GM19324 (cell line): Measurements from ENCODE around the gene PIWIL4.
"Not testable (repeated sequence)": the region's sequence is repeated elsewhere in the genome, so short reads cannot be mapped to it uniquely, and the experiment has no call there.

Source experiments
- ATAC-seq: cut with Tn5 transposase; IDR thresholded peaks from one replicate; pipeline ENCODE4 v1.9.1; 2021; ENCODE audit warnings: mild to moderate bottlenecking, moderate library complexity; ENCODE audit not compliant: unreplicated experiment, low FRiP score

The PIWIL4 gene

DNA sequence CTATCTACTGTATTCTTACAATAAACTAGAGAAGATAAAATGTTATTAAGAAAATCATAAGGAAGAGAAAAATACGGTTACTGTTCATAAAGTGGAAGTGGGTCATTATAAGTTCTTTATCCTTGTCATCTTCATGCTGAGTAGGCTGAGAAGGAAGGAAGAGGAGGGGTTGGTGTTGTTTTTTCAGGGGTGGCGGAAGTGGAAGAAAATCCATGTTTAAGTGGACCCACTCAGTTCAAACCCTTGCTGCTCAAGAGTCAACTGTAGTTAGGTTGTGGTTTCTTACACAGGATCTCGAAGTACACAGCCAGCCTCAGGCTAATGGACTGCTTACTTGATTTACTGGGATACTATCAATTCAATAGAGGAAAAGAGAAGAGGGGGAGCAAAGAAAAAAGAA lies 63.1 kb downstream of the PIWIL4 start:
- ATAC-seq: no peak

DNA sequence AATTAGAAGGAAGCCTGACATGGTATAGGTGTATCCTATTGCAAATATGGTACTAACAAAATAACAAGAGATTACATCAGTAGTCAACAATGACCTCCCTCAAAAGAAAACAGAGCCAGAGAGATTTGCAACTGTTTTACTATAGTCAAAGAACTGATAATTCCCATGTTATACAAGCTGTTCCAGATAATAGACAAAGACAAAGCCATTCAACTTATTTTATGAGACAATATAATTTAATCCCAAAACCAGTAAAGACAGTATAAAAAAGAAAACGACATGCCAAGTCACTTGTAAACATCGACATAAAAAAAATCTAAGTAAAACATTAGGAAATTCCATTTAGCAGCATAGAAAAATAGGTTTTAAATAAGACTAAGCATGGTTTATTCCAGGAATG lies 65.2 kb downstream of the PIWIL4 start:
- ATAC-seq: no peak

DNA sequence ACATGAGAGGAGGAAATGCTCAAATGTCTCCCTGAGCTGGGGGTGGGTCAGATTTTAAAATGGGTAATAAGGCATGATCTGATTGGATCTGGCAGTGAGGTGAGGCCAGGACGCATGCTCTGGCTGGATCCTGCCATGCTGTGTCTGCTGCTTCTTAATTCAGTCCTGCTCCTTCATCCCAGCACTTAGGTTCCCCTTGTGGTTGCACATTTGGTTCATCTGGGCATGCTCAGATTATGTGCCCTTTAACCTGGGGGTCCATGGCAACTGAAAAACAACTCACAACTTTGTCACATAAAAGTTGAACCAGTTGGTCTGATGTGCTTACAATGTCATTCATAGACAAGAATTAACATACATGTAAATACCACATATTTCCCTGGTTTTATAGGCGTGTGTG lies 67.9 kb downstream of the PIWIL4 start:
- ATAC-seq: no peak

DNA sequence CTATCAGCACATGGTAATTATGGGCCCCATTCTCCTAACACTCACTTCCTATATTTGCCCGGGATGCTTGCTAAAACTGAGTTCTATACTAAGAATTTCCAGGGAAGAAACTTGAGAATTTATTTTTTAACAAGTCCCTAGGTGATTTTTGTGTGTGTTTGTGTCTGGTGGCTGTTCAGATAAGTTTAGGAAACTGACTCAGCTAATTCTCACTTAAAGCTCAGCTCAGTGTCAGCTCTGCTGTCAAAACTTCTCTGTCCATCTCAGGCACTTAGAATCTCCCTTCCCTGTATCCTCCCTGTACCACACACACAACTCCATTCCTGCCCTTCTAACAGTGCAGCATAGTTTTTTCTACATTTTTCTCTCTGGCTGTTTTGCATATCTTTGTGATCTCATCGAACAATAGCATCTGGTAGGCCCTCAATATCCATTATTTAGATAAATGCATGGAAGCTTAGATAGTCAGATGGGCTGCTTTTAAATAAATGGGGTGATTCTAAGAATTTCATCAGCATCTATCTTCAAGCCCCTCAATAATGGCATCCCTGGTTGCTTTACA lies 69.3 kb downstream of the PIWIL4 start:
- no peak for ATAC-seq

DNA sequence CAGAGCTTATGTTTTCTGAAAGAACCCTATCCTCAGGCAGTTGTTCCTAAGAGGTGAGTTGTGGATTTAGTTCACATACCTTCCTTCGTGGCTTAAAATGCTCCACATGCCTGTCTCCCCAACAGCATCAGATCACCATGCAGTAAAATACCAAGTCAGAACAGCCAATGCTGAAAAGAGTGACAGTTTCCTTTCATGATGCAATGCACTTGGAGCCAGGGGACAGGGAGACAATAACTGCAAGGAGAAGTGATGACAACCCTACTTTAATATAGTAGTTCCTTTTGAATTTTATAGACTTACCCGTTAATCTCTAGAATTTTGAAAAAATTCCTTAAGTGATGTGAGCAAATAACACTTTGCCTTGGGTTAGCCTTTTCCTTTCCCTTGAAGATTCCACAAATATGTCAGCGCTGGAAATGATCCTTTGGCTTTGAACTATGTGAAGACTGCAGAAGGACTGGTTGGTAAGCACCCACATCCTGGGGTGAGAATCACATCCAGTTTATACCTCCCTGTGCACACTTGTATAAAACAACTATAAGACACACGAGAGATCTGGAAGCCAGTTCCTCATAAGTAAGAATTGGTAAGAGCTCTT lies 71.2 kb downstream of the PIWIL4 start:
- no peak for ATAC-seq

DNA sequence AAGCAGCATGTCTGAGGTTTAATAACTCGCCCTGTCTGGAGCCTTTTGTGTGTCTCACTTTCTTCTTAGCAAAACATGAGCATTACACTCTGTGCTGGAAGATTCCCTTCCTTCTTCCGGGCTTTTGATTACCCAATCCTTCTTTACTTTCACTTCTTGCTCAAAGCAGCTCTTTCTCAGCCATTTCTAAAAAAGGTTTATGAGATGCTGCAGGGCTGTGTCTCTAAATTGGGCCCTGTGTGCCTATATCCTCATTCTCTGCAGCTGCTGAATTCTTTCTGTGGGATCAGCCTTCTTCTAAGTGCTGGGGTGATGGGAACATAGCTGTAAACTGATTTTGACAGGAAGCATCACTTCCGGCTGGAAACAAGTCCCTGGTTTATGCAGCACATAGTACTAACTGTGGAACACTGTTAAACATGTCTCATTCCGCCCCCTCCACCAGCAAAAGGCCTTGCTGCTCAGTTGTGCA lies 71.8 kb downstream of the PIWIL4 start:
- ATAC-seq: no peak

DNA sequence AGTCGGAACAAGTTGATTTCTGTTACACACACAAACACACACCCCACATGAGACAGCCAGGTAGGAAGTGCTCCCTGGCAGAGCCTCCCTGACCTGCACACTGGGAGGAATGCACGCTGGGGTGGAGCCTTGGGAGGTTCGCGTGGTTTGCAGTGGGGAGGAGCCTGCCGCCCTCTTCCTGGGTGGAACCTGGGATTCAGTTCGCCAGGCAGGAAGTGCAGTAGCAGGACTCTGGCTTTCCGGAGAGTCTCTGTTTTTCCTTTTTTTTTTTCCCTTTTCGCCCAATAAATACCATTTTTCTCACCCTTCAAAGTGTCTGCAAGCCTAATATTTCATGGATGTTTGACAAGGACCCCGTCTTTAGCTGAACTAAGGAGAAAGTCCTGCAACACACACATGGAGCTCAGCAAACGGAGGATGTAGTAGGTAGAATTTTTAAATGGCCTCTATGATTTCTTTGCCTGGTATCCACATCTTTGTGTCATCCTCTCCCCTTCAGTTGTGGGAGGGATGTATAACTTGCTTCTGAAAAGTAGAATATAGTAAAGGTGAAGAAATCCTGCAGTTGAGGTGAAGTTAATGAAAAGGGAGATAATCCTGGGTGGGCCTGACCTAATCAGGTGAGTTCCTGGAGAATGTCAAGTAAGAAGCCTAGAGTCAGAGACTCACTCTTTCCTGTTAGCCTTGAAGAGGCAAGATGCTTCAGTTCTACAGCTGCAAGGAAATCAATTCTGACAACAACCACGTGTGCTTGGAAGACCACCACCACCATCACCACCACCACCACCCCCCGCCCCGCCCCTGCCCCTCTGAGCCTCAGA lies 72.9 kb downstream of the PIWIL4 start:
- no peak for ATAC-seq

DNA sequence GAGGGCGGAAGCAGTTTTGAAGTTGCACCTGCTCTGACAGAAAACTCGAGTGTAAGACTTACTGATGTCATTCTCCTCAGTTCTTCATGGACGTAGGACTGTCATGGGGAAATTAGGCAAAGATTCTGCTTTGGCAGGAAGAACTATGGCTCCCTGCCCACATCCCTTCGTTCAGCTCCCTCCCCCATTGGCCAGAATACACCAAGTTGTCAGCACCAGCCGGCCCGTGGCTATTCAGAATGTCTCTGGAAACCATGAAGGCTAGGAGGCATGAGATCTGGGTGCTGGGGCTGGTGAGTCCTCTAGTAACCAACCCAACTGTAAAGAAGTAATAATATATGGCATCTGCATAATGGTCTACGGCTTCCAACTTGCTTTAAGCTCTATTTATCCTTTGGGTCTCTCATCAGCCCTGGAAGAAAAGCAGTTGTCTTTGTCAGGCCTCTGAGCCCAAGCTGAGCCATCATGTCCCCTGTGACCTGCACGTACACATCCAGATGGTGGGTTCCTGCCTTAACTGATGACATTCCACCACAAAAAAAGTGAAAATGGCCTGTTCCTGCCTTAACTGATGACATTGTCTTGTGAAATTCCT lies 74.1 kb downstream of the PIWIL4 start:
- no peak for ATAC-seq

DNA sequence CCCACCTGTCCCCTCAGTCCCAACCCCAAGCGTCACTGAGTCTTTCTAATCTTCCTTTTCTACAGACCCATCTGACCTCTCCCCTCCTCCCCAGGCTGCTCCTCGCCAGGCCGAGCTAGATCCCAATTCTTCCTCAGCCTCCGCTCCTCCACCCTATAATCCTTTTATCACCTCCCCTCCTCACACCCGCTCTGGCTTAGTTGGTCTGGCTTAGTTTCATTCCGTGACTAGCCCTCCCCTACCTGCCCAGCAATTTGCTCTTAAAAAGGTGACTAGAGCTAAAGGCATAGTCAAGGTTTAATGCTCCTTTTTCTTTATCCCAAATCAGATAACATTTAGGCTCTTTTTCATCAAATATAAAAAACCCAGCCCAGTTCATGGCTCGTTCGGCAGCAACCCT lies 76.0 kb downstream of the PIWIL4 start:
- not testable (repeated sequence) for ATAC-seq

DNA sequence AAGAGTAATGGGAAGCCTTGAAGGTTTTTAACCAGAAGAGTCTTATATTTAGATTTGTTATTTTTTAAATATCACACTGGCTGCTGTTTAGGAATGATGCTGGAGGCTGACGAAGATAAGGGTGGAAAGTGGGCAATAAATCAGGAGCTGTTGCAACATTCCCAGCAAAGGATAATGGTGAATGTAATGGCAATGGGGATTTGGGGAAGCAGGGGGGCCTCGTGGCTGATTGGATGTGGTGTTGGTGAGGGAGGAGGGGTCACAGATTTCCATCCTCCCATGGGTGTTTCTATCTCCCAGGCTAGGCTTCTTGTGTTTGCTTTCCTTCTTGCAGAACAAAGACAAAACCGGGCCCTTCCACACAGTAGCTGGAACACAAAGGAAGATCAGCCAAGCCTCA lies 80.8 kb downstream of the PIWIL4 start:
- ATAC-seq: no peak

DNA sequence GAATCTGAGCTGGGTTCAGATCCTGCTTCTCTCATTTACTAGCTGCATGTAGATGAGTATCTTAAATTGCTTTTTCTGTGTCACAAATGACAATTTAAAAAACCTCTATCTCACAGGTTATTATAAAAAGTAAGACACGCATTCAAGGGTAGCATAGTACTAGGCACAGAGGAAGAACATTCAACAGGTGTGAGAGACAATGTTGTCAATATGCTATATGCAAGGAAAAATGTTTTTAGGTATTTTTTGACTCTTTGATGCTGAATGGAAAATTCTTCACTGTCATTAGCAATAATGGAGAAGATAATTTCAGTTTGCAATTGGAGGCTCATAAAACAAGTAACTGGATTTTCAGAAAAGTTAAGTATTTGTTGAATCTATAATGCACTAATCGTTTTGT lies 81.6 kb downstream of the PIWIL4 start:
- ATAC-seq: no peak

DNA sequence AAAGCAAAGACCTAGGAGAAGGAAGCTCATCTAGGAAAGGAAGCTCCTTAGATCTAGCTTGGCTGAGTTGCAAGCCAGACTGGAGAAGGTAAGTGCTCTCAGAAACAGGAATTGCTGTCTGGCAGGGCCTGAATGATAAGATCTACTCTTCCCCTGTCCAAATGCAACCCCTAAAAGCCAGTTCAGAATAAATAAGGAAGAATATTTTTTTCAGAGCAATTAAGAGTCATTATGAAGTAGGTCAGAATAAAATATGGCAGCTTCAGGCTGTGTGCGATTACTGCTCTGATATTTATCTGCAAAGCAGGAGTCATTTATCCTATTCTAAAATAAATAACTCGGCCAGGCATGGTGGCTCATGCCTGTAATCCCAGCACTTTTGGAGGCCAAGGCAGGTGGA lies 82.1 kb downstream of the PIWIL4 start:
- no peak for ATAC-seq

DNA sequence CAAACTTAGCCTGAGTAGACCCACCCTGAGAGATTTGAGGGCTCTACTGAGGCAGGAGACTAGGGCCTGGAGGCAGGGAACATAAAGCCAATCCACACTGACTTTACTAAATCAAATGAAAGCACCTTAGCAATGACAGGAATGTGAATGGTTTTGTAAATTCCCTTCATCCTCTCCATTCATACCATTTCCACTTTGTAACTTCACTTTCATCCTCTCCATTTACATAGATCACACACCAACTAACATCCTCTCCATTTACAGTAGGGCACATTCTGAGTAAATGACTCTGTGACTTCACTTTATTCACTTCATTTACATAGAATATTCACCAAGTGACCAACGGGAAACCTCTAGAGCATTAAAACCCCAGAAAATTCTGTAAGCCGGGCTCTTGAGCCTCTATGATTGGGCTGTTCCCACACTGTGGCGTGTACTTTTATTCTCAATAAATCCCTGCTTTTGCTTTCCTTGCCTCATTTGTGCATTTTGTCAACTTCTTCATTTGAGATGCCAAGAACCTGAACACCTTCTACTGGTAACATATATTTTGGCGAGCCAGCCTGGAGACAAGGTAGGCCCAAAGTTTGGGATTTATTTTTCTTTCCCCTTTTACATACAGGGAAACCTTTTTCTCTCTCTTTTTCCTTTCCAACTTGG lies 82.9 kb downstream of the PIWIL4 start:
- ATAC-seq: no peak

DNA sequence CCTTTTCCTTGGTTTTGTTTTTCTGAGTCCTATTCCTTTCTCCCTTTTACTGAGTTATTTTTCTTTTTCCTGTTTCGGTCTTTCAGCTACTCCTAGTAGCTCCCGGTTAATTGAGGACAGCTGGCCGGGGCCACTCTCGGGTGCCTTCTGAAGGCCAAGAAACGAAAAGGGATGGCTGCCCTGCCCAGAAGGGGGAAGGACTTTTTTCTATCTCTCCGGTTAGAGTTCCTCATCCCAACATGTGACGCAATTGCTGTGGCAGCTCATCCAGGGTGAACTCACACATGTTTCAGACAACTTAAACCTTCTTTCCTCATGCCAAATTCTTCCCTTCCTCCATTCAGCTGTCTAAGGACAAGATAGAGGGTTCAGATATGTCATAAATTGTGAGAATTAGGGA lies 83.6 kb downstream of the PIWIL4 start:
- no peak for ATAC-seq

DNA sequence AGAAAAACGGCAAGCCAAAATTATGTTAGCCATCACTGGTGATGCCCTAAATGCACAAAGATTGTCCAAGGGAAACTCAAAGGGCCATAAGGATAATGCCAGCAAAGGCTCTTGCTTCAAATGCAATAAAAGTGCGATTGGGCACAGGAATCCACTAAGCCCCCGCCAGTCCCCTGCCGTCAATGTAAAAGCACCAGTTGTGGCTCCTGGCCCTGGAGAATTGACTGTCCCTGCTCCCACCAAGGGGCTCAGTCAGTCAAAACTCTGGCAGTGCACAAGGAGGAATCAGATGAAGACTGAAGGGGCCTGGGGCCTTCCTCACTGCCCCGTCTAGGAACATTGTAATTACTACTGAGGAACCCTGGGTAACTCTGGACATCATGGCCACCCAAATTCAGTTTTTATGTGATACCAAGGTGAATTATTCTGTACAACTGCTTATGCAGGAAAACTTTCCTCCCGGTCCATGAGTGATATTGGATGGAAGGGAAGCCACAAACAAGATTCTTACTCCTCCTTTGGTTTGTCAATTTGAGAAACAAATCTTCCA lies 85.6 kb downstream of the PIWIL4 start:
- ATAC-seq: no peak

DNA sequence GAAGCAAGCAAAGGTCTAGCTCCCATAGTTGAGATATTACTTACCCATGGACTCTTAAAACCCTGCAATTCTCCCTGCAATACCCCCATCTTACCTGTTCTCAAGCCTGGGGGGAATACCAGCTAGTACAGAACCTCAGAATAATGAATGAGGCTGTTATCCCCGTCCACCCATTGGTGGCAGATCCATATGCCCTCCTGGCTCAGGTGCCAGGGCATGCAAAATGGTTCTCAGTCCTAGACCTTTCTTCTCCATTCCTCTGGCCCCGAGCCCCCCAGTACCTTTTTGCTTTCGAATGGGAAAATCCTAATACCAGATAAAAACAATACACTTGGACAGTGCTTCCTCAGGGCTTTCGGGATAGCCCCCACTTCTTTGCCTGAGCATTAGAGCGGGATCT lies 86.4 kb downstream of the PIWIL4 start:
- no peak for ATAC-seq

DNA sequence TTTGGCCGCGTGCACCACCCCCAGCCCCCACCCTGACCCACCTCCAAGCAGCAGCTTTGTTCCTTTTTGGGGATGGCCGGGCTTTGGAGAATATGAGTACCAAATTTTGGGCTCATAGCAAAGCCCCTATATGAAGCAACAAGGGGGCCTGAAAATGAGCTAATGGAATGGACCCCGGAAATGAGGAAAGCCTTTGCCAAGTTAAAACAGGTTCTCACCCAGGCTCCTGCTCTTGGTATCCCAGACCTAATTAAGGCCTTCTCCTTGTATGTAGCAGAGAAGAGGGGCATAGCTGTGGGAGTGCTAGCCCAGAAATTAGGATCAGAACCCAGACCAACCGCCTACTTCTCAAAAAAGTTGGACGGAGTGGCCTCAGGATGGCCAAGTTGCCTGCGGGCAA lies 87.0 kb downstream of the PIWIL4 start:
- no peak for ATAC-seq

DNA sequence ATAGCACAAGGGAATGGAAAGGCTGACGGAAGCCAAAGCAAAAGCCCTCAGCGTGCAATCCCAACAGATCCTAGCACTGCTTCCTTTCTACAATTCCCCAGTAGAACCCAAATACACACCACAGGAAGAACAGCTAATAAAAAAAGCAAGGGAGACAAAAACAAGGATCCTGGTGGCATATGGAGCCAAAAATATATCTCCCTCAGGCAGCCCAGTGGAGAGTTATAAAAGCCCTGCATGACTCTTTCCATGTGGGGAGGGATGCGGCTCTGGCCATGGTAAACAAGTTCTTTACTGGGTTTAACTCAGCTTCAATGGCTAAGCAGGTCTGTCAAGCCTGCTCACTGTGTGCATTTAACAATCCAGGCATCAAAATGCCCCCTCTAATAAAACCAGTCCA lies 88.1 kb downstream of the PIWIL4 start:
- no peak for ATAC-seq

DNA sequence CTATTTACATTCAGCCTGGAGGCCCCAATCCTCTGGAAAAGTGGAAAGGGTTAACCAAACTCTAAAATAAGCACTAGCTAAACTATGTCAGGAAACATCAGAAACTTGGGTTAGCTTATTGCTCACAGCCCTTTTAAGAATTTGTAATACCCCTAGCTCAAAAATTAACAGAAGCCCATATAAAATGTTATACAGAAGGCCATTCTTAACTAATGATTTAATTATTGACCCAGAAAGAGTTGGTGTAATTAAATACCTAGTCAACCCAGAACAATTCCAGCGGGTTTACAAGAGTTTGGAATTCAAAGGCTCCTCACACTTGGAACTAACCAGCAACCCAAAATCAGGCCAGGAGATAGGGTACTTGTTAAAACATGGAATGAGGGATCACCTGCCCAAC lies 88.8 kb downstream of the PIWIL4 start:
- ATAC-seq: no peak

DNA sequence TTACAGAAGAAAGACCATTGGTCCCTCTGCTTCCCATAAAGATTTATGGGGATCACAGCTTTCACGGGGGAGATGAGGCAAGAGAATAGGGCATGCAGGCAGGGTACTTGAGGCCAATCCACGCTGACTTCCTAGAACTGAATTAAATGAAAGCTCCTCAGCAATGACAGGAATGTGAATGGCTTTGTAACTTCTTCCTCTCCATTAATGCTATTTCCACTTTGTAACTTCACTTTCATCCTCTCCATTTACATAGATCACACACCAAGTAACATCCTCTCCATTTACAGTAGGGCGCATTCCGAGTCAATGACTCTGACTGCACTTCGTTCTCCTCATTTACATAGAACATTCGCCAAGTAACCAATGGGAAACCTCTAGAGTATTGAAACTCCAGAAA lies 89.8 kb downstream of the PIWIL4 start:
- ATAC-seq: no peak

DNA sequence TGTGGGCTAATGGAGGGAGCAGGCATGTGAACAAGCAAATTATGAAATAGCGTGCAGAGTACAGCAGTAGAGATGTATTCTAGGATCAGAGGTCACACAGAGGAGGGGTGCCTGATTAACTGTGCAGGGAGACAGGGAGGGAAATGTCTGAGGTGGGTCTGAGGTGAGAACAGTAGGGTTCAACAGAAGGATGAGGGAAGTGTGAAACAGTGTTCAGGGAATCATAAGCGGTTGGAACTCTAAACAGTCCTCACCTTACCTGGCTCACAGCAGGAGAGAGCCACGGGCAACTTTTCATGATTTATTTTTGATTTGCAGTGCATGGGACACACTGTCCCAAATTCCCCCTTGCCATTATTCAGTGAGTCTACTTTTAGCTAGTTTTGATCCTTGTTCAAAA lies 90.5 kb downstream of the PIWIL4 start:
- ATAC-seq: no peak
